Measurements from ENCODE around the gene ARL15.

- TF ChIP-seq CTCF (IDR thresholded peaks at IDR 0.05), result no peak
- no peak for TF ChIP-seq POLR2AphosphoS5 (IDR thresholded peaks at IDR 0.05)
These were observed 341.1 kb downstream of the ARL15 start for GRCh38 chr5:53969176-53969730.

All from sigmoid colon (tissue), 4 donors.